Epithelial cell of esophagus (primary cell): ENCODE results near the gene FNDC7.

Experiments used
- DNase-seq: peaks from one replicate; pipeline ENCODE4 v3.0.0; 2010; ENCODE audit warnings: low read depth
- H3K4me3 ChIP-seq: 2 replicates; pipeline ENCODE4 v1.5.1; 2011; ENCODE audit warnings: mild to moderate bottlenecking, low read length, control low read depth
- TF ChIP-seq, protein P1 (sequence below): IDR thresholded peaks from 2 replicates; pipeline ENCODE4 v1.5.1; 2011; ENCODE audit warnings: low read depth, mild to moderate bottlenecking, low read length, control low read depth, inconsistent platforms; ENCODE audit not compliant: insufficient read depth; ENCODE audit errors: missing control alignments

The FNDC7 gene

DNA sequence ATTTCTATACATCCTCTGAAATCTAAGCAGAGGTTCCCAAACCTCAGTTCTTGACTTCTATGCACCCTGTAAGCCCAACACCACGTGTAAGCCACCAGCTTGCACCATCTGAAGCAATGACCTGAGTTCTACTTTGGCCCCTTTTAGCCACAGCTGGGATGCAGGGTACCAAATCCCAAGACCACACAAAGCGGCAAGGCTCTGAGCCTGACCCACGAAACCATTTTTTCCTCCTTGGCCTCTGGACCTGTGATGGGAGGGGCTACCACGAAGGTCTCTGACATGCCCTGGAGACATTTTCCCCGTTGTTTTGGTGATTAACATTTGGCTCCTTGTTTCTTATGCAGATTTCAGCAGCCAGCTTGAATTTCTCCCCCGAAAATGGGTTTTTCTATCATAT, 72.6 kb downstream of the FNDC7 start:
- DNase-seq, result no peak
- H3K4me3 ChIP-seq, result no peak overlapping the region
- TF ChIP-seq, protein P1, sequence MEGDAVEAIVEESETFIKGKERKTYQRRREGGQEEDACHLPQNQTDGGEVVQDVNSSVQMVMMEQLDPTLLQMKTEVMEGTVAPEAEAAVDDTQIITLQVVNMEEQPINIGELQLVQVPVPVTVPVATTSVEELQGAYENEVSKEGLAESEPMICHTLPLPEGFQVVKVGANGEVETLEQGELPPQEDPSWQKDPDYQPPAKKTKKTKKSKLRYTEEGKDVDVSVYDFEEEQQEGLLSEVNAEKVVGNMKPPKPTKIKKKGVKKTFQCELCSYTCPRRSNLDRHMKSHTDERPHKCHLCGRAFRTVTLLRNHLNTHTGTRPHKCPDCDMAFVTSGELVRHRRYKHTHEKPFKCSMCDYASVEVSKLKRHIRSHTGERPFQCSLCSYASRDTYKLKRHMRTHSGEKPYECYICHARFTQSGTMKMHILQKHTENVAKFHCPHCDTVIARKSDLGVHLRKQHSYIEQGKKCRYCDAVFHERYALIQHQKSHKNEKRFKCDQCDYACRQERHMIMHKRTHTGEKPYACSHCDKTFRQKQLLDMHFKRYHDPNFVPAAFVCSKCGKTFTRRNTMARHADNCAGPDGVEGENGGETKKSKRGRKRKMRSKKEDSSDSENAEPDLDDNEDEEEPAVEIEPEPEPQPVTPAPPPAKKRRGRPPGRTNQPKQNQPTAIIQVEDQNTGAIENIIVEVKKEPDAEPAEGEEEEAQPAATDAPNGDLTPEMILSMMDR, result no peak

DNA sequence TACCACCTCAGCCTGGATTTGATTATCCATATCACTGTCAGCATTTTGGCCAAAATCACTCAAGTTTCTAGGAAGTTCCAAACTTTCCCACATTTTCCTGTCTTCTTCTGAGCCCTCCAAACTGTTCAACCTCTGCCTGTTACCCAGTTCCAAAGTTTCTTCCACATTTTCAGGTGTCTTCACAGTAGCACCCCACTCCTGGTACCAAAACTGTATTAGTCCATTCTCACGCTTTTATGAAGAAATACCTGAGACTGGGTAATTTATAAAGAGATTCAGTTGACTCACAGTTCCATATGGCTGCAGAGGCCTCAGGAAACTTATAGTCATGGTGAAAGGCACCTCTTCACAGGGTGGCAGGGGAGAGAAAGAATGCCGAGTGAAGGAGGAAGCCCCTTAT, 73.2 kb downstream of the FNDC7 start:
- H3K4me3 ChIP-seq, result no peak overlapping the region
- TF ChIP-seq, protein P1, result no peak
- DNase-seq, result no peak

DNA sequence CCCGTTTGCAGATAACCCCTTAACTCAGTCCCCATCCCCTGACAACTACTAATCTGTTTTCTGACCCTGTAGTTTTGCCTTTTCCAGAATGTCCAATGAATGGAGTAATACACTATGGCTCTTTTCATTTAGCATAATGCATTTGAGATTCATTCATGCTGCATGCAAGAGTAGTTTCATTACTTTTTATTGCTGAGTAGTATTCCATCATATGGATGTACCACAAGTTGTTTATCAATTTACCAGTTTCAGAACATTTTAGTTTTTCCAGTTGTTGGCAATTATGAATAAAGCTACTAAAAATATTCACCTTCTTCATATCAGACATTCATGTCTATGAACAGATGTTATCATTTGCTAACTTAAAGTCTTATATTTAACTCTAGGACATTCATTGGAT, 79.1 kb downstream of the FNDC7 start:
- no peak for DNase-seq
- TF ChIP-seq, protein P1, result no peak
- no peak overlapping the region for H3K4me3 ChIP-seq
